Keratinocyte (primary cell): ENCODE results near the gene ZNF497. TPM values are rescaled to one million over a fixed set of nuclear protein-coding genes. Genes with fewer than 3 reads are reported as not detected.
"Not testable (repeated sequence)": the region's sequence is repeated elsewhere in the genome, so short reads cannot be mapped to it uniquely, and the experiment has no call there.

ENCODE experiments used
- DNase-seq: peaks from one replicate; pipeline ENCODE4 v3.0.0-alpha.2; 2011; ENCODE audit warnings: low read depth, missing footprints, low spot score
- FAIRE-seq: peaks from 2 replicates; lab custom pipeline; 2011; peaks lifted over from hg19 to GRCh38; lab: Jason Lieb, UNC
- H2AFZ ChIP-seq: 2 replicates; pipeline ENCODE4 v1.6.0; 2012; ENCODE audit warnings: low read length, control low read depth, inconsistent platforms; ENCODE audit not compliant: control insufficient read depth
- H3K27ac ChIP-seq: 2 replicates; pipeline ENCODE4 v1.5.1; 2011; ENCODE audit warnings: low read length; ENCODE audit not compliant: control insufficient read depth, insufficient read depth
- H3K27me3 ChIP-seq: 3 replicates; pipeline ENCODE4 v1.6.0; 2011; ENCODE audit warnings: low read length; ENCODE audit not compliant: control insufficient read depth, insufficient read depth; ENCODE audit errors: extremely low read depth
- H3K36me3 ChIP-seq, 2 experiments: 2 replicates in 1 of 2; 3 replicates in 1 of 2; pipeline ENCODE4 v1.5.1; 2011; ENCODE audit warnings: low read length in 2 of 2, mild to moderate bottlenecking in 1 of 2; ENCODE audit not compliant: control insufficient read depth in 2 of 2, insufficient read depth in 2 of 2; ENCODE audit errors: extremely low read depth in 1 of 2
- H3K4me1 ChIP-seq: 3 replicates; pipeline ENCODE4 v1.5.1; 2011; ENCODE audit warnings: low read length; ENCODE audit not compliant: control insufficient read depth, insufficient read depth; ENCODE audit errors: extremely low read depth
- H3K4me2 ChIP-seq: 3 replicates; pipeline ENCODE4 v1.6.0; 2011; ENCODE audit warnings: low read depth, low read length; ENCODE audit not compliant: control insufficient read depth, insufficient read depth; ENCODE audit errors: extremely low read depth
- H3K4me3 ChIP-seq, 3 experiments: fragments of 200-600 bp in 1 of 3; sonication (generic) in 1 of 3; 2 replicates in 2 of 3; 3 replicates in 1 of 3; pipeline ENCODE4 v1.5.1; 2011 to 2016; ENCODE audit warnings: low read length in 3 of 3, mild to moderate bottlenecking in 3 of 3, control low read depth in 2 of 3, inconsistent platforms in 1 of 3, low read depth in 1 of 3, mixed read lengths in 1 of 3, mixed run types in 1 of 3, moderate library complexity in 1 of 3; ENCODE audit not compliant: control insufficient read depth in 2 of 3, insufficient read depth in 2 of 3; ENCODE audit errors: extremely low read depth in 1 of 3
- H3K79me2 ChIP-seq: 2 replicates; pipeline ENCODE4 v1.6.0; 2012; ENCODE audit warnings: low read length; ENCODE audit not compliant: control insufficient read depth, insufficient read depth
- H3K9ac ChIP-seq: 3 replicates; pipeline ENCODE4 v1.6.0; 2011; ENCODE audit warnings: low read length; ENCODE audit not compliant: control insufficient read depth, insufficient read depth; ENCODE audit errors: extremely low read depth
- H3K9me1 ChIP-seq: 3 replicates; pipeline ENCODE4 v1.6.0; 2011; ENCODE audit warnings: low read length; ENCODE audit not compliant: control insufficient read depth, insufficient read depth; ENCODE audit errors: extremely low read depth
- H3K9me3 ChIP-seq: 2 replicates; pipeline ENCODE4 v1.5.1; 2012; ENCODE audit warnings: low read depth, low read length; ENCODE audit not compliant: control insufficient read depth
- H4K20me1 ChIP-seq: 3 replicates; pipeline ENCODE4 v1.6.0; 2011; ENCODE audit warnings: low read length; ENCODE audit not compliant: control insufficient read depth, insufficient read depth; ENCODE audit errors: extremely low read depth
- CTCF ChIP-seq, 3 experiments: IDR thresholded peaks in 1 of 3; conservative IDR thresholded peaks in 1 of 3; optimal IDR thresholded peaks in 1 of 3; 2 replicates in 2 of 3; 3 replicates in 1 of 3; pipeline versions ENCODE3 to v1.5.1; 2011; ENCODE audit warnings: low read length in 3 of 3, mild to moderate bottlenecking in 3 of 3, moderate library complexity in 2 of 3, control low read depth in 1 of 3, inconsistent platforms in 1 of 3; ENCODE audit not compliant: insufficient read depth in 2 of 3; ENCODE audit errors: extremely low read depth in 1 of 3
- EZH2 ChIP-seq: IDR thresholded peaks from one replicate; pipeline ENCODE4 v1.6.1; 2012; ENCODE audit warnings: inconsistent platforms, mild to moderate bottlenecking, low read length, moderate library complexity
- dilution Hi-C: fragments of 300-500 bp; cut with MboI; formaldehyde crosslinking; loops from one replicate; pipeline ENCODE4 v1.7.0; 2020; ENCODE audit warnings: low sequenced_read_pairs; ENCODE audit not compliant: extremely low pct_ligation_motif_present
- polyA plus RNA-seq, 5 experiments: library from polyadenylated mRNA; depleted of rRNA in 3 of 5; stranded (reverse) in 3 of 5; stranded (forward) in 1 of 5; unstranded in 1 of 5; fragments of >200 nt; gene quantifications; 1 replicate in 1 of 5; 2 replicates in 3 of 5; 3 replicates in 1 of 5; pipeline versions ENCODE4 v1.2.1 to v1.2.3, GENCODE V29; 2011 to 2012; ENCODE audit warnings: missing spikeins in 2 of 5, low read depth in 1 of 5, low replicate concordance in 1 of 5

The ZNF497 gene
- polyA plus RNA-seq, 1 donor (not counting 4 experiments of a cell fraction or from before 2014, with no cell fraction given): 0.29 TPM

GRCh38 chr19:58311345-58311865, 51.1 kb downstream of the ZNF497 start:
- TF ChIP-seq CTCF (optimal IDR thresholded peaks at IDR 0.05 in 1 of 3, IDR thresholded peaks at IDR 0.05 in 1 of 3, conservative IDR thresholded peaks at IDR 0.05 in 1 of 3; ENCODE audit: extremely low read depth in 1 of 3, insufficient read depth in 2 of 3, low read length in 3 of 3): no peak
- no peak for TF ChIP-seq EZH2
- H2AFZ ChIP-seq: no peak overlapping the region
- H3K4me1 ChIP-seq: peaks cover 1% of the 10 kb centered on the region
- no peaks in the 10 kb centered on the region for H3K27me3 ChIP-seq
- no peaks in the 10 kb centered on the region for H3K9me3 ChIP-seq
- H3K9me1 ChIP-seq: no peaks in the 10 kb centered on the region
- FAIRE-seq: no peak
- H4K20me1 ChIP-seq: peaks cover 4% of the 10 kb centered on the region
- no peak overlapping the region for H3K4me2 ChIP-seq
- peaks cover 26 to 38% of the 10 kb centered on the region in 2 experiments for H3K36me3 ChIP-seq
- no peak overlapping the region for H3K27ac ChIP-seq
- H3K9ac ChIP-seq: no peak overlapping the region
- dilution Hi-C loops: no loop called here
- no peak for DNase-seq
- H3K4me3 ChIP-seq: no peak overlapping the region
- H3K79me2 ChIP-seq: peaks cover 21% of the 10 kb centered on the region

DNA sequence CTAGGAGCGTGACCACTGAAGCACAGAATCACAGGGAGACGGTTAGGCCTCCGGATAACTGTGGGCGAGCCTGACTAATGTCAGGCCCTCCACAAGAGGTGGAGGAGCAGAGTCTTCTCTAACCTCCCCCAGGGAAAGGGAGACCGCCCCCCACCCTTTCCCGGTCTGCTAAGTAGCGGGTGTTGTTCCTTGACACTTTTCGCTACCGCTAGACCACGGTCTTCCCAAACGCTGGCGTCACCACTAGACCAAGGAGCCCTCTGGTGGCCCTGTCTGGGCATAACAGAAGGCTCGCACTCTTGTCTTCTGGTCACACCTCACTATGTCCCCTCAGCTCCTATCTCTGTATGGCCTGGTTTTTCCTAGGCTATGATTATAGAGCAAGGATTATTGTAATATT, 51.9 kb downstream of the ZNF497 start:
- H3K9me3 ChIP-seq, H3K9ac ChIP-seq, H3K9me1 ChIP-seq, DNase-seq, H3K4me3 ChIP-seq, FAIRE-seq, H3K27ac ChIP-seq, dilution Hi-C loops, H3K27me3 ChIP-seq, H2AFZ ChIP-seq, H3K4me1 ChIP-seq, H3K4me2 ChIP-seq, H4K20me1 ChIP-seq: not testable (repeated sequence)
- peaks cover 23 to 36% of the 10 kb centered on the region in 2 experiments for H3K36me3 ChIP-seq
- H3K79me2 ChIP-seq: peaks cover 28% of the 10 kb centered on the region
- peak in 1 of 3 experiments; percentile 15 for TF ChIP-seq CTCF (optimal IDR thresholded peaks at IDR 0.05 in 1 of 3, IDR thresholded peaks at IDR 0.05 in 1 of 3, conservative IDR thresholded peaks at IDR 0.05 in 1 of 3; ENCODE audit: extremely low read depth in 1 of 3, insufficient read depth in 2 of 3, low read length in 3 of 3)
